ENCODE data around the gene SPEG. TPM values are rescaled to one million over a fixed set of nuclear protein-coding genes. Genes with fewer than 3 reads are reported as not detected.

The SPEG gene
- total RNA-seq, 1 donor from 2014 or later: 1.5 TPM

GRCh38 chr2:219475278-219475677 is 40.6 kb downstream of the SPEG start:
- ATAC-seq: no peak
- no peak for DNase-seq (ENCODE audit: low spot score)

GRCh38 chr2:219475697-219476651 is 41.3 kb downstream of the SPEG start:
- ATAC-seq (peak; percentile 96), DNase-seq (ENCODE audit: low spot score) (peak; percentile 71)

- DNase-seq (ENCODE audit: low spot score) (no peak), ATAC-seq (peak; percentile 10)
These were observed 42.1 kb downstream of the SPEG start for GRCh38 chr2:219476652-219477151.

- ATAC-seq (no peak), DNase-seq (ENCODE audit: low spot score) (no peak)
These were observed 42.5 kb downstream of the SPEG start for GRCh38 chr2:219477179-219477578.

- ATAC-seq (no peak), DNase-seq (ENCODE audit: low spot score) (no peak)
These were observed 43.2 kb downstream of the SPEG start for GRCh38 chr2:219477815-219478214.

- DNase-seq (ENCODE audit: low spot score): no peak
These were observed 44.3 kb downstream of the SPEG start for GRCh38 chr2:219478916-219479315.

GRCh38 chr2:219480004-219480403 is 45.4 kb downstream of the SPEG start:
- ATAC-seq (no peak), DNase-seq (ENCODE audit: low spot score) (no peak)

More at GRCh38 chr2:219478916-219479315, 44.3 kb downstream of the SPEG start:
- ATAC-seq: no peak

- DNase-seq (ENCODE audit: low spot score): no peak
- ATAC-seq: no peak
These were observed 48.2 kb downstream of the SPEG start for GRCh38 chr2:219482674-219483405.

GRCh38 chr2:219483451-219484342 is 49.1 kb downstream of the SPEG start:
- DNase-seq (ENCODE audit: low spot score) (no peak), ATAC-seq (no peak)

- ATAC-seq: peak; percentile 31
- no peak for DNase-seq (ENCODE audit: low spot score)
These were observed 49.9 kb downstream of the SPEG start for GRCh38 chr2:219484343-219485200.

GRCh38 chr2:219485201-219485580 is 50.5 kb downstream of the SPEG start:
- ATAC-seq (no peak), DNase-seq (ENCODE audit: low spot score) (no peak)

GRCh38 chr2:219486380-219486959 is 51.8 kb downstream of the SPEG start:
- DNase-seq (ENCODE audit: low spot score): no peak
- ATAC-seq: no peak

GRCh38 chr2:219488149-219488843 is 53.7 kb downstream of the SPEG start:
- ATAC-seq: no peak
- DNase-seq (ENCODE audit: low spot score): no peak

GRCh38 chr2:219488844-219489194 is 54.2 kb downstream of the SPEG start:
- ATAC-seq: no peak
- no peak for DNase-seq (ENCODE audit: low spot score)

- ATAC-seq: no peak
- DNase-seq (ENCODE audit: low spot score): no peak
These were observed 54.7 kb downstream of the SPEG start for GRCh38 chr2:219489315-219489714.

- no peak for ATAC-seq
- no peak for DNase-seq (ENCODE audit: low spot score)
These were observed 55.5 kb downstream of the SPEG start for GRCh38 chr2:219490186-219490585.

GRCh38 chr2:219490600-219491130 is 56.0 kb downstream of the SPEG start:
- no peak for DNase-seq (ENCODE audit: low spot score)

GRCh38 chr2:219491278-219491963 is 56.8 kb downstream of the SPEG start:
- ATAC-seq: no peak

More at GRCh38 chr2:219490600-219491130, 56.0 kb downstream of the SPEG start:
- ATAC-seq: no peak

More at GRCh38 chr2:219491278-219491963, 56.8 kb downstream of the SPEG start:
- DNase-seq (ENCODE audit: low spot score): no peak
